Ovary (tissue), 9 donors: ENCODE data around the gene MATCAP1. TPM values are rescaled to one million over a fixed set of nuclear protein-coding genes. Genes with fewer than 3 reads are reported as not detected.

Experiments used
- DNase-seq, 5 donors: peaks; one replicate each; pipeline ENCODE4 v3.0.0-alpha.2; 2019 to 2020
- H3K27ac ChIP-seq, 2 donors: fragments of 200-600 bp; one replicate each; pipeline versions ENCODE4 v1.5.1 to v1.8.0; 2019 to 2022
- H3K27me3 ChIP-seq: fragments of 200-600 bp; one replicate; pipeline ENCODE4 v1.8.0; 2022
- H3K36me3 ChIP-seq: fragments of 200-600 bp; sonication (generic); one replicate; pipeline ENCODE4 v1.5.1; 2019
- H3K4me1 ChIP-seq: one replicate; pipeline ENCODE4 v1.8.1; 2013; ENCODE audit warnings: mild to moderate bottlenecking, moderate library complexity; ENCODE audit not compliant: insufficient read depth
- H3K4me3 ChIP-seq: fragments of 200-600 bp; sonication (generic); one replicate; pipeline ENCODE4 v1.5.1; 2017
- H3K9me3 ChIP-seq, 2 donors: fragments of 200-600 bp in 1 of 2; sonication (generic) in 1 of 2; one replicate each; pipeline versions ENCODE4 v1.5.1 to v1.8.1; 2013 to 2019; ENCODE audit warnings: mild to moderate bottlenecking in 1 of 2, moderate library complexity in 1 of 2
- EP300 ChIP-seq: sonication (generic); formaldehyde crosslinking; IDR thresholded peaks from one replicate; pipeline ENCODE4 v1.6.1; 2017; ENCODE audit warnings: antibody characterized with exemption
- POLR2A ChIP-seq: fragments of 450-650 bp; IDR thresholded peaks from one replicate; pipeline ENCODE4 v1.6.1; 2017; ENCODE audit warnings: antibody characterized with exemption, mild to moderate bottlenecking, moderate library complexity
- WGBS, 3 donors: extraction: QIAGEN DNeasy Blood & Tissue Kit in 1 of 3; methylation state at CpG; one replicate each; pipeline versions ENCODE4 v1.1.5 to v1.1.7; 2013 to 2017; 5-methylcytosine and 5-hydroxymethylcytosine counted together
- intact Hi-C, 4 donors: fragments of 100-400 bp; cut with DNase I; formaldehyde crosslinking; loops; one replicate each; pipeline versions ENCODE4 v1.11.0 to v1.15.1; 2022 to 2023
- polyA plus RNA-seq, 2 donors: library from polyadenylated mRNA; stranded (reverse); fragments of 200-250 nt in 1 of 2; fragments of 350-450 nt in 1 of 2; fragmentation: Illumina TruSeq in 1 of 2; extraction: RNeasy Lipid Tissue Mini Kit (QIAGEN cat#74804) in 1 of 2; gene quantifications; one replicate each; pipeline ENCODE4 v1.2.3, GENCODE V29; 2013 to 2014
- total RNA-seq, 7 donors: library from RNA; depleted of rRNA in 2 of 7; stranded (reverse); fragments of >200 nt in 2 of 7; fragmentation: NEBNext Ultra II Directional in 3 of 7; extraction: Animal tissue kit (Norgen Biotek cat#: 25700) in 3 of 7; gene quantifications; one replicate each; pipeline versions ENCODE4 v1.1.0 to v1.2.4, GENCODE V29; 2016 to 2023
- TF ChIP-seq, protein P1 (sequence below), 3 donors: fragments of 450-650 bp in 2 of 3; fragments of 200-600 bp in 1 of 3; IDR thresholded peaks; one replicate each; pipeline versions ENCODE4 v1.5.1 to v1.8.0; 2016 to 2022; ENCODE audit warnings: antibody characterized with exemption in 3 of 3, mild to moderate bottlenecking in 1 of 3
- donor health status: DM: no; HTN: no; CAD: no; lungs with moderate emphysema.
- donor health status: DM: no; HTN: no; CAD: no.
- donor health status: Bipolar disorder and iron deficiency.
- donor health status: DM: yes; HTN: yes; CAD: no.
- donor health status: DM: no; HTN: no; CAD: no.
- donor health status: DM: yes; HTN: yes; CAD: no.

The MATCAP1 gene
- total and polyA plus RNA-seq, 9 donors: 15.4 to 96.4 (median 53.6) TPM

- WGBS, 3 donors: 86 to 88% (median 88%) methylated on average over 8 of the region's 8 CpGs
- H3K4me1 ChIP-seq: peaks cover 9% of the 10 kb centered on the region
- no peak overlapping the region for H3K4me3 ChIP-seq
- H3K36me3 ChIP-seq: no peaks in the 10 kb centered on the region
- no peak overlapping the region for H3K27ac ChIP-seq
- intact Hi-C loops: no loop called here
- no peaks in the 10 kb centered on the region for H3K9me3 ChIP-seq
- DNase-seq: no peak
- no peak for TF ChIP-seq EP300
- no peak for TF ChIP-seq POLR2A
- TF ChIP-seq, protein P1, sequence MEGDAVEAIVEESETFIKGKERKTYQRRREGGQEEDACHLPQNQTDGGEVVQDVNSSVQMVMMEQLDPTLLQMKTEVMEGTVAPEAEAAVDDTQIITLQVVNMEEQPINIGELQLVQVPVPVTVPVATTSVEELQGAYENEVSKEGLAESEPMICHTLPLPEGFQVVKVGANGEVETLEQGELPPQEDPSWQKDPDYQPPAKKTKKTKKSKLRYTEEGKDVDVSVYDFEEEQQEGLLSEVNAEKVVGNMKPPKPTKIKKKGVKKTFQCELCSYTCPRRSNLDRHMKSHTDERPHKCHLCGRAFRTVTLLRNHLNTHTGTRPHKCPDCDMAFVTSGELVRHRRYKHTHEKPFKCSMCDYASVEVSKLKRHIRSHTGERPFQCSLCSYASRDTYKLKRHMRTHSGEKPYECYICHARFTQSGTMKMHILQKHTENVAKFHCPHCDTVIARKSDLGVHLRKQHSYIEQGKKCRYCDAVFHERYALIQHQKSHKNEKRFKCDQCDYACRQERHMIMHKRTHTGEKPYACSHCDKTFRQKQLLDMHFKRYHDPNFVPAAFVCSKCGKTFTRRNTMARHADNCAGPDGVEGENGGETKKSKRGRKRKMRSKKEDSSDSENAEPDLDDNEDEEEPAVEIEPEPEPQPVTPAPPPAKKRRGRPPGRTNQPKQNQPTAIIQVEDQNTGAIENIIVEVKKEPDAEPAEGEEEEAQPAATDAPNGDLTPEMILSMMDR (IDR thresholded peaks at IDR 0.05): no peak
- no peaks in the 10 kb centered on the region for H3K27me3 ChIP-seq
These were observed 25.8 kb upstream of the MATCAP1 start for GRCh38 chr16:67209565-67209964.

DNA sequence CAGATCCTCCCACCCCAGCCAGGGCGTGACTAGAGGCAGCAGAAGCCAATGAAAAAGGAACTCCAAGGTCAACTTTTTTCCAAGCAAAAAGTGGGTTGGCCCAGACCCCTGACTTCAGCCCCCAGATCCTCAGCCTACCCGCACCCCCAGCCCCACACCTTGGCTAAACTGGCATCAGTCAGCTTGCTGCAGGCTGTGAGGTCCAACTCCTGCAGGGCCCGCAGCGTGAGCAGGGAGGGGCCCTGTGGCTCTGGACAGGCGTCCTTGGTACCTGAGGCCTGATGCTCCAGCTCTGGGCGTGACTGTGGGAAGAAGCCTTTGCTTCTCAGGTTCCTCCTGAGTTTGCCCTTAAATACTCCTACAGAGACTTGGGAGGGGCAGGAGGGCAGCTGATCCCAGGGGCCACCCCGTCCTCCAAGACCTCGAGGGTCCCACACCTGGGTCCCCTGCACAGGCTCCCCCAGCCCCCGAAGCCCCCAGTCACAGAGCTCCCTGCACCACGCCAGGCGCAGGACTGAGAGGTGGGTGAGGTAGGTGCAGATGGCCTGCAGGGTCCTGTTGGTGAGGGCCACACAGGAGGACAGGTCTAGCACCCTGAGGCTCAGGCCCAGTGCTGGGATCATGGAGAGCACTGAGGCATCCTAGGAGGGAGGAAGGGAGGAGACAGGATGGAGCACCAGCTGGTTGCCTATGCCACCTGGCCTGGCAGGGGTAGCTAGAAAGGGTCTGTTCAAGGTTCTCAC, 24.6 kb upstream of the MATCAP1 start:
- intact Hi-C loops: no loop called here
- Histone ChIP-seq H3K27ac (no peak overlapping the region), H3K27me3 (no peaks in the 10 kb centered on the region), H3K4me1 (peaks cover 9% of the 10 kb centered on the region), H3K9me3 (no peaks in the 10 kb centered on the region), H3K4me3 (no peak overlapping the region), H3K36me3 (no peaks in the 10 kb centered on the region)
- 70 to 81% (median 73%) methylated on average over 11 of the region's 11 CpGs for WGBS, 3 donors
- TF ChIP-seq EP300 (no peak), POLR2A (no peak)
- TF ChIP-seq, protein P1 (IDR thresholded peaks at IDR 0.05): no peak
- no peak for DNase-seq

DNA sequence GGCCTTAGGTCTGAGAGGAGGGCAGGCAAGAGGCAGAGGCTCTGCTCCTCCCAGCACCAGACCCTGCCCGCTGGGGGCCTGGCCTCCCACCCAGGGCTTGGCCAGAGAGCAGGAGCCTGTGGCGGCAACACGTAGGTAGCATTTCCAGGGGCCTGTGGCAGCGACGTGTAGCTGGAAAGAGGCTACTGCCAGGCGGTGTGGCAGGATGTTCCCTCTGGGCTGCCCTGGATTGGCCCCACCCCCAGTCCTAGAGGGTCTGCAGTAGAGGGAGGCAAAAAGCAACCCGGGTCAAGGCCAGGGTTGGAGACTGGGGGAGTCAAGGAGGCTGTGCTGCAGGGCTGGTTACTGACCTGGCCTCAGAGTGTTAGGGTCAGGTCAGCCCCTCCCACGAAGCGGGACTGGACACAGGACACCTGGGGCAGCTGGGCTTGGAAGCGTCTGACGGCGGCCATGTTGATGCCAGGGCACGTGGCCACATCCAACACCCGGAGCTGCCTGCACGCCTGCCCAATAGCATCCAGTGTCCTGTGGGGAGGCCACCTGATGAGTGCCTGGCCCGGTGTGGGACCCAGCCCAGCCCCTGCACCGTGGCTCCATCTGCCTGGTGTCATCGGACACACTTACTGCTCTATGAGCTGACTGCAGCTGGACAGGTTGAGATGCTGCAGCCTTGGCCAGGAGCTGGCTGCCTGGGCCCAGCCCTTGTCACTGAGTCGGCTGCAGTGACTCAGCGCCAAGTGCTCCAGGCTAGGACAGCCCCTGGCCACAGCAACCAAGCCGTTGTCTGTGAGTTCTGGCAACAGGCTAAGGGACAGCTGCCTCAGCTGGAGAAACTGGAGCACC, 23.7 kb upstream of the MATCAP1 start:
- 21 to 44% (median 36%) methylated on average over 18 to 21 of the region's 21 CpGs for WGBS, 3 donors
- H3K9me3 ChIP-seq: no peaks in the 10 kb centered on the region
- intact Hi-C loops: no loop called here
- no peak overlapping the region for H3K27ac ChIP-seq
- H3K4me1 ChIP-seq: peaks cover 9% of the 10 kb centered on the region
- H3K36me3 ChIP-seq: no peaks in the 10 kb centered on the region
- no peak for TF ChIP-seq POLR2A
- no peak for TF ChIP-seq EP300
- TF ChIP-seq, protein P1 (IDR thresholded peaks at IDR 0.05): no peak
- DNase-seq: peak in 2 of 5 donors; percentile 57 to 76
- H3K4me3 ChIP-seq: no peak overlapping the region
- H3K27me3 ChIP-seq: no peaks in the 10 kb centered on the region

DNA sequence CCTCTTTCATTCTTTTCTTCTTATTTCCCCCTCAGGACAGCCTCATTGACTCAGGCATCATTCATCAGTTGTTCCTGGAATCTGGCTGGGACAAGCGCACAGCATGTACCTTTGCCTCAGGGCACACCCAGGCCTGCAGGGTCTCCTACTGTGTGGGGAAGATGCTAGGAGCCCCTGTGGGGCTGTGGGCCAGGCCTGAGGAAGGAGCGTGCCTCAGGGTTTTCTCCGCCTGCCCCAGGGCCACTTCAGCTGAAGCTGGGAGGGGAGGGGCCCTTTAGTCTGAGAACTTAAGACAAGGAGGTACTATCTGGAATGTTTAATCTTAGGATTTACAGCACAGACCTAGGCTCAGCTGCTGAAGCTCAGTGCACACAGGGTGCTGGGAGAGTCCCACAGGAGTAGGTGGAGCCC, 23.1 kb upstream of the MATCAP1 start:
- no peaks in the 10 kb centered on the region for H3K36me3 ChIP-seq
- no peaks in the 10 kb centered on the region for H3K9me3 ChIP-seq
- no peak overlapping the region for H3K27ac ChIP-seq
- TF ChIP-seq, protein P1 (IDR thresholded peaks at IDR 0.05): no peak
- TF ChIP-seq POLR2A (no peak), EP300 (no peak)
- WGBS, 3 donors: 87 to 93% (median 89%) methylated on average over 3 of the region's 3 CpGs
- peaks cover 9% of the 10 kb centered on the region for H3K4me1 ChIP-seq
- no peak for DNase-seq
- no peaks in the 10 kb centered on the region for H3K27me3 ChIP-seq
- intact Hi-C loops: no loop called here
- no peak overlapping the region for H3K4me3 ChIP-seq
